Measurements from ENCODE around the gene GAK.
A peak's percentile ranks its signal among the peaks of the same experiment; 100 is the strongest.
"Not testable (repeated sequence)": the region's sequence is repeated elsewhere in the genome, so short reads cannot be mapped to it uniquely, and the experiment has no call there.

The GAK gene

GRCh38 chr4:929096-929765 is 2.9 kb downstream of the GAK start:
- Histone ChIP-seq H3K4me1 (ENCODE audit: insufficient read depth, low read length) (peaks cover 36% of the 10 kb centered on the region), H3K9ac (ENCODE audit: low read depth, low read length) (no peak overlapping the region), H2AFZ (ENCODE audit: low read depth, low read length) (no peak overlapping the region), H3K27me3 (ENCODE audit: insufficient read depth, low read length, poor library complexity) (no peaks in the 10 kb centered on the region), H4K20me1 (ENCODE audit: insufficient read depth, low read length) (peaks cover 57% of the 10 kb centered on the region), H3K79me2 (ENCODE audit: insufficient read depth, low read length) (peaks cover 86% of the 10 kb centered on the region), H3K9me3 (ENCODE audit: insufficient read depth, low read length, severe bottlenecking) (no peaks in the 10 kb centered on the region), H3K27ac (ENCODE audit: low read length) (no peak overlapping the region), H3K4me2 (ENCODE audit: insufficient read depth, low read length) (peak overlapping the region; percentile 76; the same call in 1 of the 2 replicates), H3K4me3 (ENCODE audit: low read depth in 1 of 2, low read length in 2 of 2) (no peak overlapping the region), H3K36me3 (ENCODE audit: insufficient read depth, low read length) (peaks cover 12% of the 10 kb centered on the region)
- TF ChIP-seq, protein P1, sequence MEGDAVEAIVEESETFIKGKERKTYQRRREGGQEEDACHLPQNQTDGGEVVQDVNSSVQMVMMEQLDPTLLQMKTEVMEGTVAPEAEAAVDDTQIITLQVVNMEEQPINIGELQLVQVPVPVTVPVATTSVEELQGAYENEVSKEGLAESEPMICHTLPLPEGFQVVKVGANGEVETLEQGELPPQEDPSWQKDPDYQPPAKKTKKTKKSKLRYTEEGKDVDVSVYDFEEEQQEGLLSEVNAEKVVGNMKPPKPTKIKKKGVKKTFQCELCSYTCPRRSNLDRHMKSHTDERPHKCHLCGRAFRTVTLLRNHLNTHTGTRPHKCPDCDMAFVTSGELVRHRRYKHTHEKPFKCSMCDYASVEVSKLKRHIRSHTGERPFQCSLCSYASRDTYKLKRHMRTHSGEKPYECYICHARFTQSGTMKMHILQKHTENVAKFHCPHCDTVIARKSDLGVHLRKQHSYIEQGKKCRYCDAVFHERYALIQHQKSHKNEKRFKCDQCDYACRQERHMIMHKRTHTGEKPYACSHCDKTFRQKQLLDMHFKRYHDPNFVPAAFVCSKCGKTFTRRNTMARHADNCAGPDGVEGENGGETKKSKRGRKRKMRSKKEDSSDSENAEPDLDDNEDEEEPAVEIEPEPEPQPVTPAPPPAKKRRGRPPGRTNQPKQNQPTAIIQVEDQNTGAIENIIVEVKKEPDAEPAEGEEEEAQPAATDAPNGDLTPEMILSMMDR (IDR thresholded peaks at IDR 0.05; ENCODE audit: borderline replicate concordance, extremely low read depth, low read length, poor library complexity, severe bottlenecking) = no peak
- TF ChIP-seq EZH2 (IDR thresholded peaks at IDR 0.05; ENCODE audit: borderline replicate concordance, low read depth, low read length, severe bottlenecking) = no peak
- DNase-seq (no peak), ATAC-seq (ENCODE audit: insufficient read depth, low read depth) (no peak)

DNA sequence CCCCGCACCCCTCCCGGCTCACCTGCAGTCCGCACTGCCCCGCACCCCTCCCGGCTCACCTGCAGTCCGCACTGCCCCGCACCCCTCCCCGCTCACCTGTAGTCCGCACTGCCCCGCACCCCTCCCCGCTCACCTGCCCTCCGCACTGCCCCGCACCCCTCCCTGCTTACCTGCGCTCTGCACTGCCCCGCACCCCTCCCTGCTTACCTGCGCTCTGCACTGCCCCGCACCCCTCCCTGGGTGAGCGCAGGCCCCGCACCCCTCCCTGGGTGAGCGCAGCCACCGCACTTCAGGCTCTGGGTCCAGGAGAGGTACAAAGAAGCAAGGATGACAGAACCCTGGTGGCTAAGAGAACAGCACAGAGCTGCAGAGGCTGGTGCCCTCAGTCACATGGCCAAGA is 4.5 kb downstream of the GAK start:
- not testable (repeated sequence) for H3K27ac ChIP-seq (ENCODE audit: low read length); H3K9me3 ChIP-seq (ENCODE audit: insufficient read depth, low read length, severe bottlenecking); H3K4me3 ChIP-seq (ENCODE audit: low read depth in 1 of 2, low read length in 2 of 2); H3K27me3 ChIP-seq (ENCODE audit: insufficient read depth, low read length, poor library complexity); DNase-seq; H2AFZ ChIP-seq (ENCODE audit: low read depth, low read length); H3K4me2 ChIP-seq (ENCODE audit: insufficient read depth, low read length); ATAC-seq (ENCODE audit: insufficient read depth, low read depth); H3K9ac ChIP-seq (ENCODE audit: low read depth, low read length)
- Histone ChIP-seq H4K20me1 (ENCODE audit: insufficient read depth, low read length) (peaks cover 72% of the 10 kb centered on the region), H3K79me2 (ENCODE audit: insufficient read depth, low read length) (peaks cover 88% of the 10 kb centered on the region), H3K36me3 (ENCODE audit: insufficient read depth, low read length) (peaks cover 17% of the 10 kb centered on the region), H3K4me1 (ENCODE audit: insufficient read depth, low read length) (peaks cover 32% of the 10 kb centered on the region)

DNA sequence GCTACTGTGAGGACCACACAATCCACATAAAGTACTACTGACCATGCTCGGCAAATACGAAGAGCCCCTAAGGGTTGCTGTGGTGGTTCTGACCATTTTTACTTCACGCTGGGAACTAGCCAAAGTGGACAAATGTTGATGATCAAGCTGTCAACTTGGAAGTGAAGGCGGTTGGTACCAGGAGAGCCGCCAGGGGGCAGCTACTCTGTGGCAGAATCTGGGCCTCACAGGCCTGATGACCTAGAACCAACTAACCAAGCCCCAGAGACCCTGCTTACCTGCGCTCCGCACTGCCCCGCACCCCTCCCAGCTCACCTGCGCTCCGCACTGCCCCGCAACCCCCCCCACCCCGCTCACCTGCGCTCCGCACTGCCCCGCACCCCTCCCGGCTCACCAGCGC is 5.6 kb downstream of the GAK start:
- peaks cover 90% of the 10 kb centered on the region for H3K79me2 ChIP-seq (ENCODE audit: insufficient read depth, low read length)
- no peak overlapping the region for H3K4me2 ChIP-seq (ENCODE audit: insufficient read depth, low read length)
- H3K4me1 ChIP-seq (ENCODE audit: insufficient read depth, low read length) = peaks cover 42% of the 10 kb centered on the region
- no peak overlapping the region for H2AFZ ChIP-seq (ENCODE audit: low read depth, low read length)
- peaks cover 78% of the 10 kb centered on the region for H4K20me1 ChIP-seq (ENCODE audit: insufficient read depth, low read length)
- no peak overlapping the region for H3K9ac ChIP-seq (ENCODE audit: low read depth, low read length)
- peaks cover 12% of the 10 kb centered on the region for H3K36me3 ChIP-seq (ENCODE audit: insufficient read depth, low read length)
- no peak overlapping the region for H3K27ac ChIP-seq (ENCODE audit: low read length)
- ATAC-seq (ENCODE audit: insufficient read depth, low read depth) = no peak
- no peak for TF ChIP-seq EZH2 (IDR thresholded peaks at IDR 0.05; ENCODE audit: borderline replicate concordance, low read depth, low read length, severe bottlenecking)
- TF ChIP-seq, protein P1 (IDR thresholded peaks at IDR 0.05; ENCODE audit: borderline replicate concordance, extremely low read depth, low read length, poor library complexity, severe bottlenecking) = no peak
- no peak for DNase-seq
- H3K4me3 ChIP-seq (ENCODE audit: low read depth in 1 of 2, low read length in 2 of 2) = no peak overlapping the region
- H3K9me3 ChIP-seq (ENCODE audit: insufficient read depth, low read length, severe bottlenecking) = no peaks in the 10 kb centered on the region
- H3K27me3 ChIP-seq (ENCODE audit: insufficient read depth, low read length, poor library complexity) = no peaks in the 10 kb centered on the region

- H3K36me3 ChIP-seq (ENCODE audit: insufficient read depth, low read length) = peaks cover 12% of the 10 kb centered on the region
- H3K9me3 ChIP-seq (ENCODE audit: insufficient read depth, low read length, severe bottlenecking) = no peaks in the 10 kb centered on the region
- H3K4me1 ChIP-seq (ENCODE audit: insufficient read depth, low read length) = peaks cover 43% of the 10 kb centered on the region
- peaks cover 90% of the 10 kb centered on the region for H3K79me2 ChIP-seq (ENCODE audit: insufficient read depth, low read length)
- H3K27me3 ChIP-seq (ENCODE audit: insufficient read depth, low read length, poor library complexity) = no peaks in the 10 kb centered on the region
- H4K20me1 ChIP-seq (ENCODE audit: insufficient read depth, low read length) = peaks cover 77% of the 10 kb centered on the region
- ATAC-seq (ENCODE audit: insufficient read depth, low read depth) (no peak), DNase-seq (no peak)
- no peak overlapping the region for H2AFZ ChIP-seq (ENCODE audit: low read depth, low read length)
- H3K9ac ChIP-seq (ENCODE audit: low read depth, low read length) = no peak overlapping the region
- H3K27ac ChIP-seq (ENCODE audit: low read length) = no peak overlapping the region
- H3K4me2 ChIP-seq (ENCODE audit: insufficient read depth, low read length) = no peak overlapping the region
- H3K4me3 ChIP-seq (ENCODE audit: low read depth in 1 of 2, low read length in 2 of 2) = no peak overlapping the region
- TF ChIP-seq, protein P1 (IDR thresholded peaks at IDR 0.05; ENCODE audit: borderline replicate concordance, extremely low read depth, low read length, poor library complexity, severe bottlenecking) = no peak
- no peak for TF ChIP-seq EZH2 (IDR thresholded peaks at IDR 0.05; ENCODE audit: borderline replicate concordance, low read depth, low read length, severe bottlenecking)
Measured at GRCh38 chr4:925771-926500, 6.2 kb downstream of the GAK start.
